ENCODE results near the gene HAUS1.
"Not testable (repeated sequence)": the region's sequence is repeated elsewhere in the genome, so short reads cannot be mapped to it uniquely, and the experiment has no call there.

Gene HAUS1

DNA sequence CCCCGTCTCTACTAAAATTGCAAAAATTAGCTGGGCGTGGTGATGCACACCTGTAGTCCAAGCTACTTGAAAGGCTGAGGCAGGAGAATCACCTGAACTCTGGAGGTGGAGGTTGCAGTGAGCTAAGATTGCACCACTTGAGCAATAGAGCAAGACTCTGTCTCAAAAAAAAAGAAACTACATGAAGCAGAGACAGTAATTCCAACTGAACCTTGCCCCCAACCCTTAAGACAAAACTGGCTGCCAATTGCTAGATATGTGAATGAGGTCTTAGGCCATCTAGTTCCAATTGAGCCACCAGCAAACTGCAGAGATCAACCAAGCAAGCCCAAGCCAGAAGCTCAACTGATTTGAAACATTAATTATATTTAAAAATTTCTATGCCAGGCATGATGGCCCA lies 25.9 kb downstream of the HAUS1 start:
- TF ChIP-seq EZH2phosphoT487 (IDR thresholded peaks at IDR 0.05; ENCODE audit: borderline replicate concordance), result no peak
- TF ChIP-seq, protein P1, sequence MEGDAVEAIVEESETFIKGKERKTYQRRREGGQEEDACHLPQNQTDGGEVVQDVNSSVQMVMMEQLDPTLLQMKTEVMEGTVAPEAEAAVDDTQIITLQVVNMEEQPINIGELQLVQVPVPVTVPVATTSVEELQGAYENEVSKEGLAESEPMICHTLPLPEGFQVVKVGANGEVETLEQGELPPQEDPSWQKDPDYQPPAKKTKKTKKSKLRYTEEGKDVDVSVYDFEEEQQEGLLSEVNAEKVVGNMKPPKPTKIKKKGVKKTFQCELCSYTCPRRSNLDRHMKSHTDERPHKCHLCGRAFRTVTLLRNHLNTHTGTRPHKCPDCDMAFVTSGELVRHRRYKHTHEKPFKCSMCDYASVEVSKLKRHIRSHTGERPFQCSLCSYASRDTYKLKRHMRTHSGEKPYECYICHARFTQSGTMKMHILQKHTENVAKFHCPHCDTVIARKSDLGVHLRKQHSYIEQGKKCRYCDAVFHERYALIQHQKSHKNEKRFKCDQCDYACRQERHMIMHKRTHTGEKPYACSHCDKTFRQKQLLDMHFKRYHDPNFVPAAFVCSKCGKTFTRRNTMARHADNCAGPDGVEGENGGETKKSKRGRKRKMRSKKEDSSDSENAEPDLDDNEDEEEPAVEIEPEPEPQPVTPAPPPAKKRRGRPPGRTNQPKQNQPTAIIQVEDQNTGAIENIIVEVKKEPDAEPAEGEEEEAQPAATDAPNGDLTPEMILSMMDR (conservative IDR thresholded peaks at IDR 0.05; ENCODE audit: low read length), result no peak
- Histone ChIP-seq H3K4me2 (ENCODE audit: low read depth, low read length, poor library complexity, severe bottlenecking) (no peak overlapping the region), H3K79me2 (ENCODE audit: insufficient read depth, low read length) (no peaks in the 10 kb centered on the region)

DNA sequence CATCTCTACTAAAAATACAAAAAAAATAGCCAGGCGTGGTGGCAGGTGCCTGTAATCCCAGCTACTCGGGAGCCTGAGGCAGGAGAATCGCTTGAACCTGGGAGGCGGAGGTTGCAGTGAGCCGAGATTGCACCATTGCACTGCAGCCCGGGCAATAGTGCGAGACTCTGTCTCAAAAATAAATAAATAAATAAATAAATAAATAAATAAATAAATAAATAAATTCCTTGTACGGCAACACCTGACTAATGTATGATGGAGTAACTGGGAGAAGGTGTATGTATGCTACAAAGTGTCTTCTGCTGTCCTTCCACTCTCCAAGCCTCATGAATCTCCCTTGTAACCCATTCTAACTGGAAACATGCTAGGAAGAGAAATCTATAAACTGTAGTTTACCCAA lies 26.4 kb downstream of the HAUS1 start:
- not testable (repeated sequence) for H4K20me1 ChIP-seq (ENCODE audit: insufficient read depth, low read length, poor library complexity, severe bottlenecking); H3K4me1 ChIP-seq (ENCODE audit: insufficient read depth, low read length, poor library complexity, severe bottlenecking); H2AFZ ChIP-seq (ENCODE audit: low read length); H3K27me3 ChIP-seq (ENCODE audit: insufficient read depth, low read length, poor library complexity, severe bottlenecking); H3K9me2 ChIP-seq (replicated peaks; ENCODE audit: low read depth, low read length); H3K9ac ChIP-seq (ENCODE audit: low read depth, low read length, poor library complexity, severe bottlenecking); H3K79me2 ChIP-seq (ENCODE audit: insufficient read depth, low read length); H3F3A ChIP-seq (ENCODE audit: low read depth); H3K4me2 ChIP-seq (ENCODE audit: low read depth, low read length, poor library complexity, severe bottlenecking); H3K4me3 ChIP-seq (ENCODE audit: low read length, poor library complexity, severe bottlenecking); H3K9me3 ChIP-seq (ENCODE audit: insufficient read depth, low read depth, low read length)
- H3K36me3 ChIP-seq (ENCODE audit: insufficient read depth, low read length), result peaks cover 36% of the 10 kb centered on the region; the same call in 1 of the 2 replicates

More for the DNA sequence above, 25.9 kb downstream of the HAUS1 start:
- no peaks in the 10 kb centered on the region for H3F3A ChIP-seq (ENCODE audit: low read depth)
- H3K27me3 ChIP-seq (ENCODE audit: insufficient read depth, low read length, poor library complexity, severe bottlenecking), result no peaks in the 10 kb centered on the region
- H3K36me3 ChIP-seq (ENCODE audit: insufficient read depth, low read length), result peaks cover 38% of the 10 kb centered on the region; the same call in 1 of the 2 replicates
- no peaks in the 10 kb centered on the region for H3K9me2 ChIP-seq (replicated peaks; ENCODE audit: low read depth, low read length)
- H3K4me3 ChIP-seq (ENCODE audit: low read length, poor library complexity, severe bottlenecking), result no peak overlapping the region
- H3K9me3 ChIP-seq (ENCODE audit: insufficient read depth, low read depth, low read length), result no peaks in the 10 kb centered on the region
- no peaks in the 10 kb centered on the region for H4K20me1 ChIP-seq (ENCODE audit: insufficient read depth, low read length, poor library complexity, severe bottlenecking)
- no peak overlapping the region for H3K9ac ChIP-seq (ENCODE audit: low read depth, low read length, poor library complexity, severe bottlenecking)
- no peak overlapping the region for H2AFZ ChIP-seq (ENCODE audit: low read length)
- no peaks in the 10 kb centered on the region for H3K4me1 ChIP-seq (ENCODE audit: insufficient read depth, low read length, poor library complexity, severe bottlenecking)

DNA sequence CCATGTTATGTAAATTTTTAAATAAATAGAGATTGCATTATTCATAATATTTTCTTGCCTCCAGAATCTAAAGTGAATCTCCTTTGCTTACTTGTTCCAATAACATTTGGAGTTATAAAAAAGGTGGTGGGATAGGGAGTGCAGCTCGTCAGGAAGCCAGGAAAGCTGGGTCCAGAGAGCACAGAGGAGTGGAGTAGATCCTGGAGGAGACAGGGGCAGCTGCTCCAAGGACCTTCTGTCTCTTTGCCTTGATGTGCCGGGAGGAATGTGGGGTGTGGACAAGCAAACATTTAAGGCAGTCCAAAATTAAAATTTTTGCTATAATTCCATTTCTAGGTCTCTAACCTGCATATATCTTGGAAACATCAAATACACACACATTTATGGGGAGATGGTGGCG lies 29.3 kb downstream of the HAUS1 start:
- Histone ChIP-seq H3K9me2 (replicated peaks; ENCODE audit: low read depth, low read length) (no peaks in the 10 kb centered on the region), H3K4me2 (ENCODE audit: low read depth, low read length, poor library complexity, severe bottlenecking) (no peak overlapping the region), H3K9me3 (ENCODE audit: insufficient read depth, low read depth, low read length) (no peaks in the 10 kb centered on the region), H3K36me3 (ENCODE audit: insufficient read depth, low read length) (peaks cover 16% of the 10 kb centered on the region; the same call in 1 of the 2 replicates), H2AFZ (ENCODE audit: low read length) (no peak overlapping the region), H3K27me3 (ENCODE audit: insufficient read depth, low read length, poor library complexity, severe bottlenecking) (no peaks in the 10 kb centered on the region), H3K79me2 (ENCODE audit: insufficient read depth, low read length) (no peaks in the 10 kb centered on the region), H4K20me1 (ENCODE audit: insufficient read depth, low read length, poor library complexity, severe bottlenecking) (no peaks in the 10 kb centered on the region), H3K4me3 (ENCODE audit: low read length, poor library complexity, severe bottlenecking) (no peak overlapping the region), H3K4me1 (ENCODE audit: insufficient read depth, low read length, poor library complexity, severe bottlenecking) (no peaks in the 10 kb centered on the region), H3F3A (ENCODE audit: low read depth) (no peaks in the 10 kb centered on the region), H3K9ac (ENCODE audit: low read depth, low read length, poor library complexity, severe bottlenecking) (no peak overlapping the region)
- TF ChIP-seq, protein P1 (conservative IDR thresholded peaks at IDR 0.05; ENCODE audit: low read length), result no peak
- TF ChIP-seq EZH2phosphoT487 (IDR thresholded peaks at IDR 0.05; ENCODE audit: borderline replicate concordance), result no peak

DNA sequence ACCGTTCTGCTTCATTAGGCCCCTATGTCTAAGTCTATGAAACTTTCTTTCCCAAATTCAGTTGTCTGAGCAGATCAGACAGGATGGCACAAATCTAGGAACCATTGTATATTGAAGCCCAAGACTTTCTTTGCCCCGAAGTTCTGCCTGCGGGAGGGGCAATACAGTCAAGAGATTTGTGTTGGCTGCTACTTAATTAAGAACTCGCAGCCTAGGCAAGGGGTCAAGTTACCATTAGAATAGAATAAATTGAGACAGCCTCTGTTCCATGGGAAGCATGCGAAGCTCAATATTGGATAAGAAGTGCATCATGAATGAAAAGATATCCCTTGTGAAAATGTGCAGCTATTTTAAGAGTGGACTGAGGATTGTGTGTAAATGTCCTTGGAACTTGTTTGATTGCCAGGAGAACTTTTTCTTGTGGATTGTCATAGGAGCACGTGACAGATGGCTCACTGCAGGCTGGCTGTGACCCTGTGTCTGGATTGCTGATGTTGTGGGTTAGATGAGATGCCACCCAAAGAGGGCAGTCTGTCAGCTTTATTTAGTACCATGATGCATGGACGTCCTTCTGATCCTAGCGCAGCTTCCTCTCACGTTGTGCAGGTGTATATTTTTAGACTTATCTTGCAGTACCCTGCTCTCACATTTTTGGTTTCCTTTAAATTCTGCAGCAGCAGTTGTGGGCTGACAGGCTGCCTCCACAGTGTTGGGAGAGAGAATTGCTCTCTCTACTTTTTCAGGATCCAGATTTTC lies 30.9 kb downstream of the HAUS1 start:
- H4K20me1 ChIP-seq (ENCODE audit: insufficient read depth, low read length, poor library complexity, severe bottlenecking), result no peaks in the 10 kb centered on the region

More for the DNA sequence above, 30.9 kb downstream of the HAUS1 start:
- H3K27me3 ChIP-seq (ENCODE audit: insufficient read depth, low read length, poor library complexity, severe bottlenecking), result no peaks in the 10 kb centered on the region
- H3K79me2 ChIP-seq (ENCODE audit: insufficient read depth, low read length), result no peaks in the 10 kb centered on the region
- H3K36me3 ChIP-seq (ENCODE audit: insufficient read depth, low read length), result peaks cover under 1% of the 10 kb centered on the region; the same call in 1 of the 2 replicates
- H3F3A ChIP-seq (ENCODE audit: low read depth), result no peaks in the 10 kb centered on the region
- no peak overlapping the region for H3K4me3 ChIP-seq (ENCODE audit: low read length, poor library complexity, severe bottlenecking)
- TF ChIP-seq, protein P1 (conservative IDR thresholded peaks at IDR 0.05; ENCODE audit: low read length), result no peak
- TF ChIP-seq EZH2phosphoT487 (IDR thresholded peaks at IDR 0.05; ENCODE audit: borderline replicate concordance), result no peak
- H3K4me1 ChIP-seq (ENCODE audit: insufficient read depth, low read length, poor library complexity, severe bottlenecking), result no peaks in the 10 kb centered on the region
- no peaks in the 10 kb centered on the region for H3K9me2 ChIP-seq (replicated peaks; ENCODE audit: low read depth, low read length)
- no peak overlapping the region for H3K9ac ChIP-seq (ENCODE audit: low read depth, low read length, poor library complexity, severe bottlenecking)
- H3K9me3 ChIP-seq (ENCODE audit: insufficient read depth, low read depth, low read length), result no peaks in the 10 kb centered on the region
- H3K4me2 ChIP-seq (ENCODE audit: low read depth, low read length, poor library complexity, severe bottlenecking), result no peak overlapping the region
- H2AFZ ChIP-seq (ENCODE audit: low read length), result no peak overlapping the region

Data from Loucy (cell line).